Measurements from ENCODE around the gene RHOU.
"Not testable (repeated sequence)": the region's sequence is repeated elsewhere in the genome, so short reads cannot be mapped to it uniquely, and the experiment has no call there.

RHOU gene

GRCh38 chr1:228763561-228763960 lies 28.3 kb downstream of the RHOU start:
- Histone ChIP-seq H3K9me3 (ENCODE audit: low read length) (no peaks in the 10 kb centered on the region), H3K27me3 (ENCODE audit: control insufficient read depth in 1 of 2, insufficient read depth in 2 of 2, low read length in 2 of 2) (no peaks in the 10 kb centered on the region), H3K9ac (ENCODE audit: low read length) (no peak overlapping the region), H3K4me1 (ENCODE audit: insufficient read depth, low read length) (no peaks in the 10 kb centered on the region), H3K4me3 (ENCODE audit: low read depth in 1 of 2, low read length in 2 of 2) (no peak overlapping the region), H3K36me3 (ENCODE audit: insufficient read depth, low read length) (no peaks in the 10 kb centered on the region), H3K27ac (ENCODE audit: low read depth, low read length) (no peak overlapping the region)

- no peaks in the 10 kb centered on the region for H3K36me3 ChIP-seq (ENCODE audit: insufficient read depth, low read length)
- H3K9ac ChIP-seq (ENCODE audit: low read length): no peak overlapping the region
- H3K4me1 ChIP-seq (ENCODE audit: insufficient read depth, low read length): no peaks in the 10 kb centered on the region
- no peak overlapping the region for H3K27ac ChIP-seq (ENCODE audit: low read depth, low read length)
- H3K27me3 ChIP-seq (ENCODE audit: control insufficient read depth in 1 of 2, insufficient read depth in 2 of 2, low read length in 2 of 2): no peaks in the 10 kb centered on the region
- H3K9me3 ChIP-seq (ENCODE audit: low read length): no peaks in the 10 kb centered on the region
- H3K4me3 ChIP-seq (ENCODE audit: low read depth in 1 of 2, low read length in 2 of 2): no peak overlapping the region
Observed at GRCh38 chr1:228765168-228765946, 30.1 kb downstream of the RHOU start.

- Histone ChIP-seq H3K4me3 (ENCODE audit: low read depth in 1 of 2, low read length in 2 of 2) (no peak overlapping the region), H3K27me3 (ENCODE audit: control insufficient read depth in 1 of 2, insufficient read depth in 2 of 2, low read length in 2 of 2) (no peaks in the 10 kb centered on the region), H3K4me1 (ENCODE audit: insufficient read depth, low read length) (no peaks in the 10 kb centered on the region), H3K9me3 (ENCODE audit: low read length) (no peaks in the 10 kb centered on the region), H3K36me3 (ENCODE audit: insufficient read depth, low read length) (no peaks in the 10 kb centered on the region), H3K9ac (ENCODE audit: low read length) (no peak overlapping the region), H3K27ac (ENCODE audit: low read depth, low read length) (no peak overlapping the region)
Observed at GRCh38 chr1:228766788-228767187, 31.5 kb downstream of the RHOU start.

- H3K9ac ChIP-seq (ENCODE audit: low read length): no peak overlapping the region
- H3K36me3 ChIP-seq (ENCODE audit: insufficient read depth, low read length): no peaks in the 10 kb centered on the region
- H3K27ac ChIP-seq (ENCODE audit: low read depth, low read length): no peak overlapping the region
- H3K9me3 ChIP-seq (ENCODE audit: low read length): no peaks in the 10 kb centered on the region
- no peak overlapping the region for H3K4me3 ChIP-seq (ENCODE audit: low read depth in 1 of 2, low read length in 2 of 2)
- H3K4me1 ChIP-seq (ENCODE audit: insufficient read depth, low read length): no peaks in the 10 kb centered on the region
- H3K27me3 ChIP-seq (ENCODE audit: control insufficient read depth in 1 of 2, insufficient read depth in 2 of 2, low read length in 2 of 2): no peaks in the 10 kb centered on the region
Observed at GRCh38 chr1:228767636-228768354, 32.5 kb downstream of the RHOU start.

GRCh38 chr1:228768355-228769000 lies 33.2 kb downstream of the RHOU start:
- Histone ChIP-seq H3K9me3 (ENCODE audit: low read length) (no peaks in the 10 kb centered on the region), H3K27ac (ENCODE audit: low read depth, low read length) (no peak overlapping the region), H3K36me3 (ENCODE audit: insufficient read depth, low read length) (no peaks in the 10 kb centered on the region), H3K4me3 (ENCODE audit: low read depth in 1 of 2, low read length in 2 of 2) (no peak overlapping the region), H3K9ac (ENCODE audit: low read length) (no peak overlapping the region), H3K27me3 (ENCODE audit: control insufficient read depth in 1 of 2, insufficient read depth in 2 of 2, low read length in 2 of 2) (no peaks in the 10 kb centered on the region), H3K4me1 (ENCODE audit: insufficient read depth, low read length) (no peaks in the 10 kb centered on the region)

GRCh38 chr1:228770779-228771223 lies 35.5 kb downstream of the RHOU start:
- Histone ChIP-seq H3K9me3 (ENCODE audit: low read length) (no peaks in the 10 kb centered on the region), H3K4me3 (ENCODE audit: low read depth in 1 of 2, low read length in 2 of 2) (no peak overlapping the region), H3K36me3 (ENCODE audit: insufficient read depth, low read length) (no peaks in the 10 kb centered on the region), H3K9ac (ENCODE audit: low read length) (no peak overlapping the region), H3K4me1 (ENCODE audit: insufficient read depth, low read length) (no peaks in the 10 kb centered on the region), H3K27ac (ENCODE audit: low read depth, low read length) (no peak overlapping the region), H3K27me3 (ENCODE audit: control insufficient read depth in 1 of 2, insufficient read depth in 2 of 2, low read length in 2 of 2) (no peaks in the 10 kb centered on the region)

- no peak overlapping the region for H3K9ac ChIP-seq (ENCODE audit: low read length)
- no peaks in the 10 kb centered on the region for H3K27me3 ChIP-seq (ENCODE audit: control insufficient read depth in 1 of 2, insufficient read depth in 2 of 2, low read length in 2 of 2)
- no peaks in the 10 kb centered on the region for H3K9me3 ChIP-seq (ENCODE audit: low read length)
- H3K4me1 ChIP-seq (ENCODE audit: insufficient read depth, low read length): no peaks in the 10 kb centered on the region
- no peaks in the 10 kb centered on the region for H3K36me3 ChIP-seq (ENCODE audit: insufficient read depth, low read length)
- H3K4me3 ChIP-seq (ENCODE audit: low read depth in 1 of 2, low read length in 2 of 2): no peak overlapping the region
- H3K27ac ChIP-seq (ENCODE audit: low read depth, low read length): no peak overlapping the region
Observed at GRCh38 chr1:228772516-228773212, 37.4 kb downstream of the RHOU start.

GRCh38 chr1:228775946-228776345 lies 40.7 kb downstream of the RHOU start:
- H3K27ac ChIP-seq (ENCODE audit: low read depth, low read length); H3K9me3 ChIP-seq (ENCODE audit: low read length); H3K9ac ChIP-seq (ENCODE audit: low read length); H3K27me3 ChIP-seq (ENCODE audit: control insufficient read depth in 1 of 2, insufficient read depth in 2 of 2, low read length in 2 of 2); H3K36me3 ChIP-seq (ENCODE audit: insufficient read depth, low read length); H3K4me1 ChIP-seq (ENCODE audit: insufficient read depth, low read length); H3K4me3 ChIP-seq (ENCODE audit: low read depth in 1 of 2, low read length in 2 of 2): not testable (repeated sequence)

GRCh38 chr1:228776449-228776848 lies 41.2 kb downstream of the RHOU start:
- H3K4me3 ChIP-seq (ENCODE audit: low read depth in 1 of 2, low read length in 2 of 2): no peak overlapping the region
- H3K9me3 ChIP-seq (ENCODE audit: low read length): no peaks in the 10 kb centered on the region
- no peak overlapping the region for H3K27ac ChIP-seq (ENCODE audit: low read depth, low read length)
- H3K27me3 ChIP-seq (ENCODE audit: control insufficient read depth in 1 of 2, insufficient read depth in 2 of 2, low read length in 2 of 2): no peaks in the 10 kb centered on the region
- H3K4me1 ChIP-seq (ENCODE audit: insufficient read depth, low read length): no peaks in the 10 kb centered on the region
- H3K36me3 ChIP-seq (ENCODE audit: insufficient read depth, low read length): no peaks in the 10 kb centered on the region
- H3K9ac ChIP-seq (ENCODE audit: low read length): no peak overlapping the region

GRCh38 chr1:228777236-228777635 lies 42.0 kb downstream of the RHOU start:
- H3K27me3 ChIP-seq (ENCODE audit: control insufficient read depth in 1 of 2, insufficient read depth in 2 of 2, low read length in 2 of 2): no peaks in the 10 kb centered on the region
- no peak overlapping the region for H3K9ac ChIP-seq (ENCODE audit: low read length)
- H3K4me3 ChIP-seq (ENCODE audit: low read depth in 1 of 2, low read length in 2 of 2): no peak overlapping the region
- H3K27ac ChIP-seq (ENCODE audit: low read depth, low read length): no peak overlapping the region
- H3K9me3 ChIP-seq (ENCODE audit: low read length): no peaks in the 10 kb centered on the region
- H3K4me1 ChIP-seq (ENCODE audit: insufficient read depth, low read length): no peaks in the 10 kb centered on the region
- no peaks in the 10 kb centered on the region for H3K36me3 ChIP-seq (ENCODE audit: insufficient read depth, low read length)

GRCh38 chr1:228778026-228778425 lies 42.7 kb downstream of the RHOU start:
- Histone ChIP-seq H3K9ac (ENCODE audit: low read length) (no peak overlapping the region), H3K4me1 (ENCODE audit: insufficient read depth, low read length) (no peaks in the 10 kb centered on the region), H3K27ac (ENCODE audit: low read depth, low read length) (no peak overlapping the region), H3K9me3 (ENCODE audit: low read length) (no peaks in the 10 kb centered on the region), H3K4me3 (ENCODE audit: low read depth in 1 of 2, low read length in 2 of 2) (no peak overlapping the region), H3K27me3 (ENCODE audit: control insufficient read depth in 1 of 2, insufficient read depth in 2 of 2, low read length in 2 of 2) (no peaks in the 10 kb centered on the region), H3K36me3 (ENCODE audit: insufficient read depth, low read length) (no peaks in the 10 kb centered on the region)
